ENCODE results near the gene DRC1.

Gene DRC1

DNA sequence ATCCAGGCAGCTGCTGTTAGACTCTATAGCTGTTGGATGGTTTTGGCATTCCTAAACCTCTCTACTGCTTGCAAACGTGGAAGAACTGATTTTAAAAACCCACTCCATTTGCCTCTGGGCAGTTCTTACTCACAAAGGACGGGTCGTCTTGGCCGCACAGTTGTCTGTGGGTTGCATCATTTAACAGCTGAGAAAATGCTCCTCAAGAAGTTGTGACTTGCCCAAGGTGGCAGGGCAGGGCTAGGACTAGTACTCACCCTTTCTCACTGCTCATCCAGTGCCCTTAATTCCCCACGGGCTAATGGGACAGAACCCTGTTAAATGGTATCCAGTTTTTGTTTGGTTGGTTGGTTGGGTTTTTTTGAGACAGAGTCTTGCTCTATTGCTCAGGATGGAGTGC lies 997 bp upstream of the DRC1 start:
- no peak for DNase-seq

- no peak for DNase-seq
Observed at GRCh38 chr2:26407526-26407925, 5.8 kb downstream of the DRC1 start.

DNA sequence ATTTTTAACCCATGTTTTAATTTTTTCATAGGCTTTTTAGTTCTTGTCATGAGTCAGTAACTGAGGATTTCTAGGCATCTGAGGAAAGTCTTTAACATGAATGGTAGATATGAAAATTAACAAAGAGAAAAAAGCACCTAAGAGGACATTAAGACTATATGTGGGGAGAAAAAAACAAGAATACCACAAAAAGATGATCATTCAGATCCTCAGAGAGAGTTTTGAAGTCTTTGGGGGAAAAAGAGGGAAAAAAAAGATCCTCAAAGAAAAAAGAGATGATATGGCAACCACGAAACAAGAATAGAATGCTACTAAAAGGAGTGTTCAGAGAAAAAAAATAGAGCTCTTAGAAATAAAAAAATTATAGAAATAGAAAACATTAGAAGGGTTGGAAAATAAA lies 8.1 kb downstream of the DRC1 start:
- DNase-seq, result no peak

DNA sequence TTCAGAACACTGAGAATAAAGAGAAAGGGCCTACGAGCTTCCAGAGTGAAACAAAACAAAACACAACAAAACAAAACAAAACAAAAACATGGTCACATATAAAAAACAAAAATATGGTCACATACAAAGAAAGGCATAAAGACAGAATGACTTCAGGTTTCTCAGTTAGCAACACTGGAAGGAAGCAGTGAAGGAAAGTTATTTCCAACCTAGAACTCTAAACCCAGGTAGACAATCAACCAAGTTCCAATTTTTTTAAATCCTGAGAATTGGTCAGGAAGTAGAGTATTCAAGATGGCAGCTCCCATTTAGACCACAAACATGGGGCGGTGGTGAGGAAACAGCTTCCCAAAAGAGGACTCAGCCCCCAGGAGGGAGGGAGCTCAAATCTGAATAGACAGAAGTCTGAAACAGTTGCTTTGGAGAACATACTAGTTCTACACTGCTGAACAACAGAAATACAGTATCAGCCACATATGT lies 9.1 kb downstream of the DRC1 start:
- no peak for DNase-seq

GRCh38 chr2:26411419-26411818 lies 9.7 kb downstream of the DRC1 start:
- DNase-seq, result no peak

DNA sequence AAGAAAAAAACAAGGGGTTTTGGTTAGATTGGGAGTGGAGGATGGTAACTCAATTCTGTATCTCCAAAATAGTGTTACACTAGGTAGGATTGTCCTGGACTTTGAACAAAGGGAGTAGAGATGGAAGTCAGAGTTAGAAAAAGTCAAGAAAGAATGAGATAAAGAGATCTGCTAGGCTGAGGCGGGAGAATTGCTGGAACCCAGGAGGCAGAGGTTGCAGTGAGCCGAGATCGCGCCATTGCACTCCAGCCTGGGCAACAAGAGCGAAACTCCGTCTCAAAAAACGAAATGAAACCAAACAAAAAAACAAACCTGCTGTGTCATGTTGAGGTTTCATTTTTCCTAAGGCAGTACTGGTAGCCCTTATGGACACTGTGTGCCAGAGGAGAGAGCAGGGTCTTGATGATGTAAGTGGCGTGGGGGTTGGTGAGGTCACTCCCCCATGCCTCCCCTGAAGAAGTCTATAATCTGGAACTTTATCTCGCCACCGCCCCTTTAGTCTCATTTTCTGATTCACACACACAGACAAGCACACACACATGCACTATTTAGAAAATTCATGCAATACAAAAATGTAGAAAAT lies 10.5 kb downstream of the DRC1 start:
- DNase-seq, result no peak

GRCh38 chr2:26414311-26414710 lies 12.6 kb downstream of the DRC1 start:
- DNase-seq, result no peak

GRCh38 chr2:26421961-26422360 lies 20.2 kb downstream of the DRC1 start:
- DNase-seq, result no peak

- DNase-seq, result no peak
Observed at GRCh38 chr2:26422947-26423629, 21.4 kb downstream of the DRC1 start.

DNA sequence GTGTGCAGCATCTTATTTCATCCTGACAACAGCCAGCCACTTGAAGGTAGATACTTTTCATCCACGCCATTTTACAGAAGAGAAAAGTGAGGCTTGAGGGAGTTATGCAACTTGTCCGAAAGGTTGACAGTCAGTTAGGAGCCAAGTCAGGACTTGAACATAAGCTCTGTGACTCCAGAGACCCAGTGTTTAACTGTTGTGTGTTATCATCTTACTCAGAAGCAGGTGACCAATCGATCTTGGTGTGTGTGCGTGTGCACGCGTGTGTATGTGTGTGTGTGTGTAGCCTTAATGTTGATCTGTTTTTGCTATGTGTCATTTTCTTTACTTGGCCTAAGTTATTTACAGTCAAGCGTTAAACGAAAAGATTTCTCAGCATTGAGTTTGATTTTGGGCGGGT lies 22.0 kb downstream of the DRC1 start:
- DNase-seq, result no peak

DNA sequence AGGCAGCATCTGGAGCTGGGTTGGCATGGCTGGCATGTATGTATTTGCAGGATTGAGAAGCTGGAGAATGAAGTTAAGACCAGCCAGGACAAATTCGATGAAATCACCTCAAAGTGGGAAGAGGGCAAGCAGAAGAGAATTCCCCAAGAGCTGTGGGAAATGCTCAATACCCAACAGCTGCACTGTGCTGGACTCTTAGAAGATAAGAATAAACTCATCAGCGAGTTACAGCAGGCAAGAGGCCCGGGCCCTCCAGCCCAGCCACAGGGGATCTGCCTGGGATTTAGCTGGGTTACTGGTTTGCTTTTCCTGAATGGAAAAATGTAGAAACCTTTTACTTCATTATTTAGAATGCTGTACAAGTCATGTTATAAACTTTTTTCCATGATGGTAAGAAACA lies 22.5 kb downstream of the DRC1 start:
- DNase-seq, result no peak

- no peak for DNase-seq
Observed at GRCh38 chr2:26428846-26429245, 27.1 kb downstream of the DRC1 start.

DNA sequence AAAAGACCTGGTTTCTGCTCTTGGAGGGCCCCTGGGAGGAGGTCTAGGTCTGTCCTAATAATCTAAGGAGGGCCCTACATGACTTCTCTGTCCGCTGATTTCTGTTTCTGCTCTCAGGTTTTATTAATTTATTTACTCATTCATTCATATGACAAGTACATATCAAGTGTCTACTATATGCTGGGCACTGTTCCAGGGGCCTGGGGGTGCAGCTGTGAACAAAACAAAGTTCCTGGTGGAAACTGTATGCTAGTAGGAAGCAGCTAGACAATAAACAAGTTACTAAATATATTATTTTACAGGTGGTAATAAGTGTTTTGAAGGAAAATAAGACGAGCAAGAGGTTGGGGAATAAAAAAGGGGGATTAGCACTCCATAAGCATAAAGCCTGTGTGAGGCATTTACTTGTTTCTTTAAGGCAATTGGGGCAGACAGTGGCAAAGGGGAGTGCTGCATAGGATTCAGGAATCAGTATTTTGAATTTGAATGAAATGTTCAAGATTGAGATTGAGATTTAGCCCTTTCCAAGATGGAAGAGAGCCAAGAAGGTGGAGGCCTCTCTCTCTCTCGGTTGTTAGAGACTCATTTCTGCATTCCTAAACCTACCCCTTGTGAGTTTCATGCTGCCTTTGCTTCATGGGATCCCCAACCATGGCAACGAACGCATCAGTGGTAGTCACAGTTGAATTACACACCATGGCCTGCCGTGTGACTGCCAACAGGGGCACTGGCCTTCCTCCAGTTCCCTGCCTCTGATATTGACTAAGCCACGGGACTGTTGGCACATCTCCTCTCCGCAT lies 28.3 kb downstream of the DRC1 start:
- peak; percentile 86 for DNase-seq

DNA sequence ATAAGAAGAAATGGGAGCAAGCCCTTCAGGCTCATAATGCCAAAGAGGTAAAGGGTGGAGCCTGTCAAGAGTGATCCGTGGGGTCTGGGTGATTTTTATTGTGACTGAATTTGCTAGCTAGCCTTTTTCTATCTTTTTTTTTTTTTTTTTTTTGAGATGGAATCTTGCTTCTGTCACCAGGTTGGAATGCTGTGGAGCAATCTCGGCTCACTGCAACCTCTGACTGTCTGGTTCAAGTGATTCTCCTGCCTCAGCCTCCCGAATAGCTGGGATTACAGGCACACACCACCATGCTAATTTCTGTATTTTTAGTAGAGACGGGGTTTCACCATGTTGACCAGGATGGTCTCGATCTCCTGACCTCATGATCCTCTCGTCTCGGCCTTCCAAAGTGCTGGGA lies 29.1 kb downstream of the DRC1 start:
- DNase-seq, result no peak

GRCh38 chr2:26432363-26432762 lies 30.6 kb downstream of the DRC1 start:
- no peak for DNase-seq

DNA sequence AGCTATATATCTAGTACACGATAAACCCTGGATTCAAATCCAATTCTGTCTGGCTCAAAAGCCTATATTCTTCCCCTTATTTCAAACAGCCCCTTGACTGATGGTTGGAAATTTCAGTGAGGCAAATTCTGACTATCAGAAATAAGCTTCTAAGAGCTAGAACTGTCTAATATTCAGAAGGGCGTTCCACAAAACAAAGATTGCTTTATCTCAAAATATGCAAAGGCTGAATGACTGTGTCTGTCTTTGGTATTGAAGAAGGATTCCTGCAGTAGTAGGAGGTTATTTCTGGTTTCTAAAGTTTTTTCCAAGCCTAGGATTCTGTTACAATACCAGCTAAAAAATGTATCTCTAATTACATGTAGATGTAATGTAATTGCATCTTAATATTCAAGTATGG lies 31.1 kb downstream of the DRC1 start:
- DNase-seq, result no peak

GRCh38 chr2:26435106-26435505 lies 33.4 kb downstream of the DRC1 start:
- DNase-seq, result no peak

DNA sequence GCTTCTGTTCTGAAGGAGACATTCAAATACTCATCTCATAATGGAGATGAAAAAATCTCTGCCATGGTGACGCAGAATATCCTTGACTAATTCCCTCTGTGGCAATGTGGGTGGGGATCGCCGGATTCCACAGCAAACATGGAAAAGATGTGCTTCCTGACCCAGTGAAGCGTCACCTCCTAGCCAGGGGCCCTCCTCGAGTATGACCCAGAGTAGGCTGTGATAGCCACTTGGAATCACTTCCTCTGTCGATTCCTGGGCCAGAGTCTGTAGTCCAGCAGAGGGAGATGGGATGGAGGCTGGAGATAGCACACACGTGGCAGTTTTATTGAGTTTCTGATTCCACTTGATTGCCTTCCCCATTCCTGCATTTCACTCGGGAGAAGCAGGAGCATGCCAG lies 36.8 kb downstream of the DRC1 start:
- no peak for DNase-seq

DNA sequence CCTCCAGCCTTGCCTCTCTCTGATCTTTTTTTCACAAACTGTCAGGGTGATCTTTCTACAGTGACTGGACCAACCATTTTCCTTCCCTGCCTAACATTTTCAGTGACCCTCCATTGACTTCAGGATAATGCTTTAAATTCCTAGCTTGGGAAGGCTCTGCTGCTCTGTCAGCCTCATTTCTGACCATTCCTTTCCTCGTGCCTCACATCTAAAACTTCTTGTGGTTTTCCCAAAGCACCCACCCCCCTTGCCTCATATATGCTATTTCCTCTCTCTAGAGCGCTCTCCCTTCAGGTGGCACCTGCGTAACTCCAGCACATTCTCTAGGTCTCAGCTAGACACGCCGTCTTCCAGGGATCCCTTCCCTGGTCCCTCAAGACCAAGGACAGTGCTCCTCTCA lies 37.2 kb downstream of the DRC1 start:
- DNase-seq, result no peak

- DNase-seq, result no peak
Observed at GRCh38 chr2:26442301-26442700, 40.6 kb downstream of the DRC1 start.

- DNase-seq, result peak; percentile 14
Observed at GRCh38 chr2:26442707-26443106, 41.0 kb downstream of the DRC1 start.

DNA sequence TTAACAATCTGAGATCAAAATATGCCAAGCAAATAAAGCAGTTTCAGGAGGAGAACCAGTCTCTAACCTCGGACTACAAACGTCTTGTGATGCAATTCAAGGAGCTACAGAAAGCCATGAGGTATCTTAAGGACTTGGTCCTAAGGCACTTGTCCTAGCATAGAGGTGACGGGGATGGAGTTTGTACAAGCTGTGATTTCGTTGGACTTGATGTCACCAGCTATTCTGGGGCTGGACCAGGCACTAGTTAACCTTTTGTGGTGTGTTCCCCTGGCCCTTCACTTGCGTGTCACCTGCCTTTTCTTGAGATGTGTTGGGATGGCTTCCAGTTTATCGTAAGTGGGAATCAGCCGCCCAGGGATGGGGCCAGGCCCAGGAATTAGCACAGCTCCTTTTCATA lies 42.5 kb downstream of the DRC1 start:
- DNase-seq, result no peak

- DNase-seq, result no peak
Observed at GRCh38 chr2:26448651-26449050, 46.9 kb downstream of the DRC1 start.
